Brain pericyte (primary cell): ENCODE measurements around the gene FGR.

Source experiments
- DNase-seq: peaks from one replicate; pipeline ENCODE4 v3.0.0-alpha.2; 2012; ENCODE audit warnings: low read depth, low spot score

FGR gene

GRCh38 chr1:27617420-27617819, 17.6 kb downstream of the FGR start:
- DNase-seq, result no peak

GRCh38 chr1:27616441-27616840, 18.5 kb downstream of the FGR start:
- DNase-seq, result no peak

- DNase-seq, result no peak
Measured at GRCh38 chr1:27615346-27616192, 19.4 kb downstream of the FGR start.

GRCh38 chr1:27614625-27615344, 20.2 kb downstream of the FGR start:
- no peak for DNase-seq

GRCh38 chr1:27614043-27614624, 20.9 kb downstream of the FGR start:
- no peak for DNase-seq

GRCh38 chr1:27612718-27613117, 22.3 kb downstream of the FGR start:
- no peak for DNase-seq

- DNase-seq, result no peak
Measured at GRCh38 chr1:27611450-27611849, 23.5 kb downstream of the FGR start.

GRCh38 chr1:27609618-27610240, 25.3 kb downstream of the FGR start:
- no peak for DNase-seq

GRCh38 chr1:27609210-27609555, 25.8 kb downstream of the FGR start:
- DNase-seq, result no peak

- DNase-seq, result no peak
Measured at GRCh38 chr1:27607239-27607804, 27.7 kb downstream of the FGR start.

- no peak for DNase-seq
Measured at GRCh38 chr1:27606708-27607238, 28.2 kb downstream of the FGR start.

GRCh38 chr1:27605796-27606707, 28.9 kb downstream of the FGR start:
- DNase-seq, result no peak

GRCh38 chr1:27605300-27605766, 29.7 kb downstream of the FGR start:
- no peak for DNase-seq

GRCh38 chr1:27604579-27605299, 30.2 kb downstream of the FGR start:
- no peak for DNase-seq

- DNase-seq, result peak; percentile 73
Measured at GRCh38 chr1:27603681-27604578, 31.1 kb downstream of the FGR start, which contains the start of gene AHDC1. TSS of gene AHDC1 (minus strand) at chr1:27604144. CDS start at chr1:27552115, 52,029 bp downstream.

- no peak for DNase-seq
Measured at GRCh38 chr1:27603309-27603680, 31.7 kb downstream of the FGR start.

GRCh38 chr1:27602462-27603308, 32.3 kb downstream of the FGR start:
- DNase-seq, result no peak
